Stimulated activated CD8-positive, alpha-beta memory T cell treated with anti-CD3 and anti-CD28 coated beads, Interleukin-4, amount 100 ng/mL, for 1 hour (primary cell): Measurements from ENCODE around the gene SLC6A11.

Experiments used
- DNase-seq, 2 donors: peaks; one replicate each; pipeline ENCODE4 v3.0.0-alpha.2; 2020; ENCODE audit warnings: low read depth in 2 of 2, low spot score in 1 of 2

Gene SLC6A11

GRCh38 chr3:10788451-10788850 is 27.6 kb upstream of the SLC6A11 start:
- DNase-seq, result no peak

- no peak for DNase-seq
Measured at GRCh38 chr3:10790713-10791112, 25.3 kb upstream of the SLC6A11 start.

DNA sequence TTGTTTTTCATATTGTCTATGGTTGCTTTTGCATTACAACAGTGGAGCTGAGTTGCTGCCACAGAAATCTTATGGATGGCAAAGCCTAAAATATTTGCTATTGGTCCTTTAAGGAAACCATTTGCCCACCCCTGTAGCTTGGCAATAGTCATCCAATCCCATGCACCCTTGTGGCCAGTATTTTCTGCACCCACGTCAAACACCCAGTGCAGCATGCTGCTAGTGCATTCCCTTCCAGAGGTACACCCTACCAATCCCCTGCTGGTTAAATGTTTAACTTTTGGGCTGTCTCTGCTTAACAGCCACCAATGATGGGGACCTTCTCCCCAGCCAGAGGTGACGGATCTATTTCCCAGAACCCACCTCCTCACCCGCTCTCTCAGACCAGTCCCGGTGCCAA is 23.8 kb upstream of the SLC6A11 start:
- no peak for DNase-seq

GRCh38 chr3:10798600-10799367 is 17.2 kb upstream of the SLC6A11 start:
- DNase-seq, result no peak

DNA sequence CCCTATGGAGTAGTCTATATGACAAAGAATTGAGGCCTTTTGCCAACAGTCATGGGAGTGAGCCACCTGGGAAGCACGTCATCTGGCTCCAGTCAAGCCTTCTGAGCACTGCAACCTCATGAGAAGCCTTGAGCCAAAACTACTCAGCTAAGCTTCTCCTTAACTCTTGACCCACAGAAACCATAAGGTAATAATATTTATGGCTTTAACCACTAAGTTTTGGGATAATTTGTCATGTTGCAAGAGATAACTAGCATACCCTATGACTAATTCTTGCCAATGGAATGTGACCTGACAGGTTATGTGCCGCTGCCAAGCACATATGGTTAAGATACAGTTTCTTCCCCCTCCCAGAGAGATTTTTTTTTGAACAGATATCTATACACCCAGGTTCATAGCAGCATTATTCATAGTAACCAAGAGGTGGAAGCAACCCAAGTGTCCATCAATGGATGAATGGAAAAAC is 11.8 kb upstream of the SLC6A11 start:
- DNase-seq, result no peak

DNA sequence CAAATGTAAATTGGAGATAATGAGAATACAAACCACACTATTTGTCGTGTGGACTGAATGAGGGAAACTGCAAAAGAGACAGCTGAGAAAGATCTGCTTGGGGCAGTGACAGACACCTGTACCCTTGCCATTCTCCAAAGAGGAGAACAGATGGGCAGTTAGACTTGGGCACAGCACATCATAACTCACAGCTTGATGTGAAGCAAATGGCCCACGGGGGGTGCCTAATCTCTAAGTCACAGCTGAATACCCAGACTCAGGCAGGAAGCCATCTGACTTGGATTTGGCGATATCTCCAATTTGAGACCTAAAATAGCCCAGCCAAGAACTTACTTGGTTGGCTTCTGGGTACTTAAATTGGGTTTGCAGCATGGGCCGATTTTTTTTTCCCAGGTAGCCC is 10.0 kb upstream of the SLC6A11 start:
- no peak for DNase-seq

DNA sequence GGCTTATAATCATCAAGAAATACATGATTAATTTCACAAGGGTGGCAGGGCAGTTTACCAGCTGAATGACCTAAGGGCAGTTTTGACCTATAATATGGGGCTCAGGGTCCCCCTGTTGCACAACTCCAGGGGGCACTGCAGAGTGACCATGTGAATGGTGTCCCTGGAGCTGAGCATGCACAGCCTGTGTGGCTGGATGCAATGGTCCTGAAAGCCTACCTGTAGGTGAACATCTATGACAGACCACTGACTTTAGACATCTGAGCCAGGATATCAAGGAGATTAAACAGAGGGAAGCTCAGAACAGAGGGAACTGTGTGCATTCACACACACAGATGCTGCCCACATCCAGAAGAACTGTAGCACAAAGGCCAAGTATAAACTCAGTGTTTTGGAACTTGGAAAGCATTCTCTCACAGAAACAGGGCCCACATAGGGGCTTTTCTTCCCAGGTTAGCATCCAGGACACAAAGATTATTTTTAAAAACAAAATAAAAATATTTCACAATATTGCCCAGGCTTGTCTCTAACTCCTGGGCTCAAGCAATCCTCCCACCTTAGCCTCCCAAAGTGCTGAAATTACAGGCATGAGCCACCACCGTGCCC is 7.8 kb upstream of the SLC6A11 start:
- no peak for DNase-seq

- no peak for DNase-seq
Measured at GRCh38 chr3:10808974-10809373, 7.1 kb upstream of the SLC6A11 start.

DNA sequence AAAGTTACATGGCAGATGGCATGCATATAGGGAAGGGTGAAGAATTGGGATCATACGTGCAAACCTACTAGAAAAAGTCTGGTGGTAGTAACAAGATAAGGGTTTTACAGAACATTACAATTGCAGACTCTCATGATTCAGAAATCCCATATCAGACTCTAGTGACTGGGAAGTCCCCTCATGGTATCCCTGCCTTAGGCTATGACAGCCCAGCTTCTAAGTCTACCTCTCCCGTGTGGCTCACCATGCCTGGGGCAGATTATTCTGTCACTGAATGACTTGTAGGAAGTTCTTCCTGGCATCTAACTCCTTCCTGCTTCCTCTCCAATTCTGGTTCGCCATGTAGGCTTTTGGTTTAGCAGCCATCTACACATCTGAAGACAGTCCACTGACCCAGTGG is 5.7 kb upstream of the SLC6A11 start:
- DNase-seq, result no peak

- no peak for DNase-seq
Measured at GRCh38 chr3:10813425-10813824, 2.6 kb upstream of the SLC6A11 start.

GRCh38 chr3:10814623-10815022 is 1.4 kb upstream of the SLC6A11 start:
- DNase-seq, result no peak

- DNase-seq, result no peak
Measured at GRCh38 chr3:10815487-10815886, 541 bp upstream of the SLC6A11 start.

- no peak for DNase-seq
Measured at GRCh38 chr3:10816863-10817253, 830 bp downstream of the SLC6A11 start.

- DNase-seq, result no peak
Measured at GRCh38 chr3:10817506-10817905, 1.5 kb downstream of the SLC6A11 start.

GRCh38 chr3:10822055-10822454 is 6.0 kb downstream of the SLC6A11 start:
- no peak for DNase-seq

DNA sequence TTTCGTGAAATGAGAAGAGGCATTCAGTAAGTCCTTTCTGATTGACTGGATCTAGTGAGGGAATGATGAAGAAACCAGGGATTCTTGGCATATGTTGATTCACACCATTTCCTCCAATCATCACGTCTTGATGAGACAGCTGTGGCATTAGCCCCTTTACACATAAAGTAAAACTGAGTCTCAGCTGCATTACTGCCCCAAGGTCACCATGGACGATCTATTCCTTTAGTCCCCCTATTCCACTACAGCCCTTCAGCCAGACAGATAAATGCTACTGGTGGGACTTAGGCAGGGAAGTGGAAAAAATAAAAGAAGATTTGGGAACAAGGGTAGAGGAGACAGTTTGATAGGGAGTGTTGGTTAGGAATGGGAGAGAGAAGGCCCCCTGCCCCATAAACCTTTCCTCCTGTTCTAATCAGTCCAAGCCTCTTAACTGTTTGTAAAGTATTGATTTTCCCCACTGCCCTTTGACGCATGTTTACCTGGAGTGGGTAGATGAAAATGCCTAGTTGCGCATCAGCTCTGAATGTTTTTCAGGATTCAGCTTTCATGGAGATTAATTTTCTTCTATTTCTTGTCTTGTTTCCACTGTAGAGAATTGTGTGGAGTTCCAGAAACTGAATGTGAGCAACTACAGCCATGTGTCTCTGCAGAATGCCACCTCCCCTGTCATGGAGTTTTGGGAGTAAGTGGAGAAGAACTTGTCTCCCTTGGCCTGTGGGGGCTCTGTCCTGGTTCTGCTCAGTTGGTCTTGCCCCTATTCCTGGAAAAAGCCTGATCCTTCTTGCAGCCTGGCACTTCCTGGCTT is 6.9 kb downstream of the SLC6A11 start:
- no peak for DNase-seq

DNA sequence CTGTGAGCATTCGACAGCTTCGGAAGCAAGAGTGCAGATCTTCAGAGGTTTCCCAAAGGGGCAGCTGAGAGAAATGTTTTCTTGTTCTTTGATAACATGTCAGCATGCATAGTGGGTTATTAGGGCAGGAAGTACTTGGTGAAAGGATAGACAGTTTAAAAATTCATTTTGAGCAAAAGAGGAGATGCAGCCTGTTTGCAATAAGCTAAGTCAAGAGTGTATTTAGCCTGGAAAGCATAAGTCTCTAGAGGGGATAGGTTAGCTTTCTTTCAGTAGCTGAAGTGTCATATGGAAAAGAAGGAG is 7.4 kb downstream of the SLC6A11 start:
- DNase-seq, result no peak

- no peak for DNase-seq
Measured at GRCh38 chr3:10824468-10824867, 8.4 kb downstream of the SLC6A11 start.

- DNase-seq, result no peak
Measured at GRCh38 chr3:10833855-10834414, 17.9 kb downstream of the SLC6A11 start.

DNA sequence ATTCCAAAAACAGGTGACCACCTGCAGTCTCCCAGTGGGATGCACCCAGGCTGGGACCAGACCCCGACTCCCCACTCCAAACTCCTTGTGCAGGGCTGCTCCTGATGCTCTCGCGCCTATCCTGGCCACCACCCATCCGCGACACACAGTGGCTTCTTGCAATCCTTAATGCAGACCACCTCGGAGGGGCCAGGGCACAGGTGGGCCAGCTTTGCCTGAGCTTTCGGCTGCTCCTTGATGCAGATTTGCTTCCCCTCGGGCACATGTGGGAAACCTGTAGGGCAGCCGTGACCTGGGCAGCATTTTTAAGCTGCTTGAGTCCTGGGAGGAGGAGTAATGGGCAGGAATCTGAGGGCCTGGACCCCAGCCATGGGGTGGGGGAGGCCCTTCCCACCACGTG is 18.9 kb downstream of the SLC6A11 start:
- no peak for DNase-seq

DNA sequence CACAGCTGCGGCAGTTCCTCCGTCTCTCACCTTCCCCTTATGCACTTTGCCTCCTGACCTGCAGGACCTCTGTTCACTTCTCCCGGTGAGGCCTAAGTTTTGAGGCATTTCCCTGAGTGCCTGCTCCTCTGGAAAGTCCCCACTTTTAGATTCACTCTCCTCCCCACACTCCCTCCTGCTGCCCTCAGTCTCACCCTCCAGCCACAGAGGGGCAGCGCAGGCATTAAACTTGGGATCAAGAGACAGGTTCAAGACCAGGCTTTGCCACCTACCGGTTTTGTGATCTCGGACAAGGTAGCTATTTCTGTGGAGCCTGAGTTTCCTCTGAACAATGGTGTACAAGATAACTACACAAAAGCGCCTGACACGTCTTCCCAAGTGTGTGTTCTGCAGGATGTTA is 19.4 kb downstream of the SLC6A11 start:
- DNase-seq, result no peak

GRCh38 chr3:10836676-10837075 is 20.6 kb downstream of the SLC6A11 start:
- no peak for DNase-seq
